Measurements from ENCODE around the gene LONRF2. TPM values are rescaled to one million over a fixed set of nuclear protein-coding genes. Genes with fewer than 3 reads are reported as not detected.

Gene LONRF2
- total and polyA plus RNA-seq, 2 experiments from 2014 or later: under 0.01 TPM; not detected in 1

- TF ChIP-seq EZH2 (IDR thresholded peaks at IDR 0.05; ENCODE audit: insufficient read depth, poor library complexity, severe bottlenecking): no peak
- no peak for TF ChIP-seq EZH2phosphoT487 (IDR thresholded peaks at IDR 0.05; ENCODE audit: insufficient read depth, low read depth)
- 59 to 61% methylated on average over 6 of the region's 6 CpGs for WGBS, 2 experiments (ENCODE audit: low coverage in 1 of 2, low lambda C conversion rate in 2 of 2, missing lambda C conversion rate in 2 of 2)
- Histone ChIP-seq H3K4me2 (ENCODE audit: unreplicated experiment) (no peak overlapping the region), H3K4me3 (no peak overlapping the region), H3F3A (ENCODE audit: insufficient read depth) (no peaks in the 10 kb centered on the region), H3K27ac (no peak overlapping the region), H3K9ac (no peak overlapping the region), H3K36me3 (ENCODE audit: low read depth) (no peaks in the 10 kb centered on the region), H3K9me2 (ENCODE audit: insufficient read depth) (no peaks in the 10 kb centered on the region), H3K27me3 (replicated peaks; ENCODE audit: insufficient read depth) (0 out of 2 replicates have a peak, but pooled peaks cover 3% of the 10 kb centered on the region), H2AFZ (no peak overlapping the region), H4K20me1 (ENCODE audit: insufficient read depth) (no peaks in the 10 kb centered on the region), H3K79me2 (ENCODE audit: insufficient read depth) (no peaks in the 10 kb centered on the region), H3K9me3 (ENCODE audit: low read depth) (no peaks in the 10 kb centered on the region), H3K4me1 (ENCODE audit: insufficient read depth) (no peaks in the 10 kb centered on the region)
- in situ Hi-C loops (cut with MboI): no loop called here
- DNase-seq: no peak
Measured at GRCh38 chr2:100274076-100274475, 48.2 kb downstream of the LONRF2 start.

- in situ Hi-C loops (cut with MboI): no loop called here
- no peak for DNase-seq
Measured at GRCh38 chr2:100273387-100273786, 48.9 kb downstream of the LONRF2 start.

GRCh38 chr2:100272841-100273329, 49.4 kb downstream of the LONRF2 start:
- Histone ChIP-seq H3F3A (ENCODE audit: insufficient read depth) (no peaks in the 10 kb centered on the region), H3K4me1 (ENCODE audit: insufficient read depth) (no peaks in the 10 kb centered on the region), H3K79me2 (ENCODE audit: insufficient read depth) (no peaks in the 10 kb centered on the region), H3K9ac (no peak overlapping the region), H3K4me3 (no peak overlapping the region), H3K36me3 (ENCODE audit: low read depth) (no peaks in the 10 kb centered on the region), H3K27me3 (replicated peaks; ENCODE audit: insufficient read depth) (0 out of 2 replicates have a peak, but pooled peaks cover 3% of the 10 kb centered on the region), H3K27ac (no peak overlapping the region), H3K4me2 (ENCODE audit: unreplicated experiment) (no peak overlapping the region), H2AFZ (no peak overlapping the region), H3K9me2 (ENCODE audit: insufficient read depth) (no peaks in the 10 kb centered on the region), H3K9me3 (ENCODE audit: low read depth) (no peaks in the 10 kb centered on the region), H4K20me1 (ENCODE audit: insufficient read depth) (no peaks in the 10 kb centered on the region)
- no peak for DNase-seq
- in situ Hi-C loops (cut with MboI): no loop called here
- 68 to 76% methylated on average over 9 to 10 of the region's 10 CpGs for WGBS, 2 experiments (ENCODE audit: low coverage in 1 of 2, low lambda C conversion rate in 2 of 2, missing lambda C conversion rate in 2 of 2)
- TF ChIP-seq EZH2phosphoT487 (IDR thresholded peaks at IDR 0.05; ENCODE audit: insufficient read depth, low read depth) (no peak), EZH2 (IDR thresholded peaks at IDR 0.05; ENCODE audit: insufficient read depth, poor library complexity, severe bottlenecking) (no peak)

More at GRCh38 chr2:100273387-100273786, 48.9 kb downstream of the LONRF2 start:
- no peaks in the 10 kb centered on the region for H3K4me1 ChIP-seq (ENCODE audit: insufficient read depth)
- no peak overlapping the region for H2AFZ ChIP-seq
- no peaks in the 10 kb centered on the region for H4K20me1 ChIP-seq (ENCODE audit: insufficient read depth)
- no peak overlapping the region for H3K27ac ChIP-seq
- 0 out of 2 replicates have a peak, but pooled peaks cover 3% of the 10 kb centered on the region for H3K27me3 ChIP-seq (replicated peaks; ENCODE audit: insufficient read depth)
- no peaks in the 10 kb centered on the region for H3K9me3 ChIP-seq (ENCODE audit: low read depth)
- H3F3A ChIP-seq (ENCODE audit: insufficient read depth): no peaks in the 10 kb centered on the region
- H3K9ac ChIP-seq: no peak overlapping the region
- H3K4me2 ChIP-seq (ENCODE audit: unreplicated experiment): no peak overlapping the region
- WGBS, 2 experiments (ENCODE audit: low coverage in 1 of 2, low lambda C conversion rate in 2 of 2, missing lambda C conversion rate in 2 of 2): 42 to 69% methylated on average over 1 of the region's 1 CpG
- TF ChIP-seq EZH2 (IDR thresholded peaks at IDR 0.05; ENCODE audit: insufficient read depth, poor library complexity, severe bottlenecking) (no peak), EZH2phosphoT487 (IDR thresholded peaks at IDR 0.05; ENCODE audit: insufficient read depth, low read depth) (no peak)
- no peaks in the 10 kb centered on the region for H3K9me2 ChIP-seq (ENCODE audit: insufficient read depth)
- H3K4me3 ChIP-seq: no peak overlapping the region
- no peaks in the 10 kb centered on the region for H3K79me2 ChIP-seq (ENCODE audit: insufficient read depth)
- H3K36me3 ChIP-seq (ENCODE audit: low read depth): no peaks in the 10 kb centered on the region

GRCh38 chr2:100271210-100271609, 51.1 kb downstream of the LONRF2 start:
- in situ Hi-C loops (cut with MboI): no loop called here
- no peaks in the 10 kb centered on the region for H3K27me3 ChIP-seq (replicated peaks; ENCODE audit: insufficient read depth)
- no peak overlapping the region for H3K9ac ChIP-seq
- no peaks in the 10 kb centered on the region for H3K79me2 ChIP-seq (ENCODE audit: insufficient read depth)
- no peaks in the 10 kb centered on the region for H3K36me3 ChIP-seq (ENCODE audit: low read depth)
- DNase-seq: no peak
- H3K9me2 ChIP-seq (ENCODE audit: insufficient read depth): no peaks in the 10 kb centered on the region
- no peaks in the 10 kb centered on the region for H3K4me1 ChIP-seq (ENCODE audit: insufficient read depth)
- H3K4me3 ChIP-seq: no peak overlapping the region
- no peak overlapping the region for H2AFZ ChIP-seq
- H3K27ac ChIP-seq: no peak overlapping the region
- no peaks in the 10 kb centered on the region for H4K20me1 ChIP-seq (ENCODE audit: insufficient read depth)
- TF ChIP-seq EZH2 (IDR thresholded peaks at IDR 0.05; ENCODE audit: insufficient read depth, poor library complexity, severe bottlenecking) (no peak), EZH2phosphoT487 (IDR thresholded peaks at IDR 0.05; ENCODE audit: insufficient read depth, low read depth) (no peak)
- WGBS, 2 experiments (ENCODE audit: low coverage in 1 of 2, low lambda C conversion rate in 2 of 2, missing lambda C conversion rate in 2 of 2): 69 to 75% methylated on average over 5 of the region's 5 CpGs
- H3F3A ChIP-seq (ENCODE audit: insufficient read depth): no peaks in the 10 kb centered on the region
- H3K4me2 ChIP-seq (ENCODE audit: unreplicated experiment): no peak overlapping the region
- H3K9me3 ChIP-seq (ENCODE audit: low read depth): no peaks in the 10 kb centered on the region

Data from GM23248 (cell line).